CD14-positive monocyte (primary cell): ENCODE measurements around the gene ZBP1. TPM values are rescaled to one million over a fixed set of nuclear protein-coding genes. Genes with fewer than 3 reads are reported as not detected.

ENCODE experiments used
- DNase-seq, 3 donors: peaks; one replicate each; pipeline ENCODE4 v3.0.0-alpha.2; 2011 to 2022
- H2AFZ ChIP-seq: 2 replicates; pipeline ENCODE4 v1.6.0; 2012; ENCODE audit warnings: mild to moderate bottlenecking, low read depth, low read length, inconsistent platforms; ENCODE audit not compliant: insufficient read depth, poor library complexity, severe bottlenecking
- H3K27ac ChIP-seq, 2 donors: 1 replicate in 1 of 2; 2 replicates in 1 of 2; pipeline ENCODE4 v1.5.1; 2012 to 2013; ENCODE audit warnings: low read length in 2 of 2, control low read depth in 1 of 2, inconsistent platforms in 1 of 2, low read depth in 1 of 2, mild to moderate bottlenecking in 1 of 2
- H3K27me3 ChIP-seq, 2 donors: one replicate each; pipeline versions ENCODE4 v1.6.0 to v1.6.1; 2011 to 2013; ENCODE audit warnings: low read length in 2 of 2; ENCODE audit not compliant: control insufficient read depth in 2 of 2, insufficient read depth in 2 of 2
- H3K36me3 ChIP-seq, 2 donors: replicated peaks in 1 of 2; 1 replicate in 1 of 2; 2 replicates in 1 of 2; pipeline versions ENCODE4 v1.5.1 to v1.6.1; 2012 to 2013; ENCODE audit warnings: low read length in 2 of 2, control low read depth in 1 of 2, inconsistent platforms in 1 of 2, mild to moderate bottlenecking in 1 of 2; ENCODE audit not compliant: insufficient read depth in 2 of 2, control insufficient read depth in 1 of 2
- H3K4me1 ChIP-seq, 2 donors: 1 replicate in 1 of 2; 2 replicates in 1 of 2; pipeline versions ENCODE4 v1.5.1 to v1.6.1; 2012 to 2013; ENCODE audit warnings: low read length in 2 of 2, control low read depth in 1 of 2, inconsistent platforms in 1 of 2, mild to moderate bottlenecking in 1 of 2, moderate library complexity in 1 of 2; ENCODE audit not compliant: insufficient read depth in 2 of 2, control insufficient read depth in 1 of 2
- H3K4me2 ChIP-seq: replicated peaks from 2 replicates; pipeline ENCODE3; 2012; ENCODE audit warnings: low read length, moderate library complexity, mild to moderate bottlenecking; ENCODE audit not compliant: poor library complexity, severe bottlenecking; ENCODE audit errors: extremely low read depth
- H3K4me3 ChIP-seq, 3 experiments: fragments of 200-600 bp in 1 of 3; sonication (generic) in 1 of 3; replicated peaks in 1 of 3; 1 replicate in 2 of 3; 2 replicates in 1 of 3; pipeline ENCODE4 v1.5.1; 2011 to 2013; ENCODE audit warnings: low read length in 3 of 3, mild to moderate bottlenecking in 3 of 3, control low read depth in 2 of 3, low read depth in 2 of 3, inconsistent platforms in 1 of 3, moderate library complexity in 1 of 3
- H3K79me2 ChIP-seq: 2 replicates; pipeline ENCODE4 v1.6.0; 2012; ENCODE audit warnings: mild to moderate bottlenecking, control low read depth, inconsistent platforms, low read length, moderate library complexity; ENCODE audit not compliant: insufficient read depth
- H3K9ac ChIP-seq: 2 replicates; pipeline ENCODE4 v1.6.0; 2017; ENCODE audit warnings: low read length, mild to moderate bottlenecking; ENCODE audit not compliant: insufficient read depth, poor library complexity, severe bottlenecking
- H3K9me3 ChIP-seq, 2 donors: replicated peaks in 1 of 2; 1 replicate in 1 of 2; 2 replicates in 1 of 2; pipeline versions ENCODE4 v1.5.1 to v1.6.1; 2012 to 2013; ENCODE audit warnings: low read length in 2 of 2, control low read depth in 1 of 2; ENCODE audit not compliant: control insufficient read depth in 1 of 2, insufficient read depth in 1 of 2
- H4K20me1 ChIP-seq: 2 replicates; pipeline ENCODE4 v1.6.0; 2012; ENCODE audit warnings: mild to moderate bottlenecking, low read length, control low read depth, moderate library complexity; ENCODE audit not compliant: insufficient read depth
- H3K27ac Mint-ChIP-seq, 7 donors: one replicate each; pipeline ENCODE4 v1.8.0; 2020; ENCODE audit warnings: mild to moderate bottlenecking in 7 of 7, mixed read lengths in 7 of 7, moderate library complexity in 6 of 7, inconsistent platforms in 2 of 7
- H3K27me3 Mint-ChIP-seq, 3 donors: one replicate each; pipeline ENCODE4 v1.8.0; 2021 to 2022; ENCODE audit warnings: low read depth in 3 of 3, mild to moderate bottlenecking in 3 of 3, mixed read lengths in 3 of 3, moderate library complexity in 3 of 3, inconsistent platforms in 1 of 3
- H3K36me3 Mint-ChIP-seq, 2 donors: one replicate each; pipeline ENCODE4 v1.8.0; 2020; ENCODE audit warnings: mixed read lengths in 2 of 2, inconsistent platforms in 1 of 2, mild to moderate bottlenecking in 1 of 2
- H3K4me1 Mint-ChIP-seq: one replicate; pipeline ENCODE4 v1.8.0; 2020; ENCODE audit warnings: mild to moderate bottlenecking, mixed read lengths
- H3K4me3 Mint-ChIP-seq, 2 donors: one replicate each; pipeline ENCODE4 v1.8.0; 2020; ENCODE audit warnings: mild to moderate bottlenecking in 2 of 2, mixed read lengths in 2 of 2, moderate library complexity in 1 of 2
- H3K9me3 Mint-ChIP-seq, 7 donors: one replicate each; pipeline ENCODE4 v1.8.0; 2020 to 2022; ENCODE audit warnings: mixed read lengths in 7 of 7, mild to moderate bottlenecking in 6 of 7, moderate library complexity in 6 of 7, inconsistent platforms in 2 of 7
- CTCF ChIP-seq: fragments of 200-600 bp; IDR thresholded peaks from one replicate; pipeline ENCODE4 v1.8.0; 2022; ENCODE audit warnings: antibody characterized with exemption, mild to moderate bottlenecking
- WGBS: methylation state at CpG from one replicate; pipeline ENCODE4 v1.1.5; 2013; ENCODE audit warnings: missing lambda C conversion rate; ENCODE audit not compliant: insufficient coverage; 5-methylcytosine and 5-hydroxymethylcytosine counted together
- intact Hi-C, 2 donors: fragments of 100-400 bp; cut with micrococcal nuclease; formaldehyde crosslinking; loops; one replicate each; pipeline versions ENCODE4 v1.15.0 to v1.15.1; 2023
- polyA plus RNA-seq, 3 donors: library from polyadenylated mRNA; depleted of rRNA in 1 of 3; unstranded in 2 of 3; stranded (reverse) in 1 of 3; fragments of 300-500 nt in 2 of 3; fragments of >200 nt in 1 of 3; fragmentation: Illumina TruSeq in 2 of 3; gene quantifications; 1 replicate in 2 of 3; 2 replicates in 1 of 3; pipeline ENCODE4 v1.2.3, GENCODE V29; 2012 to 2021

Gene ZBP1
- polyA plus RNA-seq, 3 donors: 2.8 to 25.9 (median 3.0) TPM

GRCh38 chr20:57562541-57563465 lies 57.4 kb downstream of the ZBP1 start:
- no peaks in the 10 kb centered on the region for H3K9me3 ChIP-seq
- 95% methylated on average over 23 of the region's 35 CpGs for WGBS
- H4K20me1 ChIP-seq: no peaks in the 10 kb centered on the region
- Mint-ChIP-seq H3K36me3 (no peaks in the 10 kb centered on the region), H3K9me3 (no peaks in the 10 kb centered on the region), H3K4me3 (no peak overlapping the region), H3K27me3 (peaks cover 10 to 20% (median 11%) of the 10 kb centered on the region in 3 donors), H3K4me1 (no peaks in the 10 kb centered on the region), H3K27ac (no peak overlapping the region)
- H3K36me3 ChIP-seq: no peaks in the 10 kb centered on the region
- no peak for DNase-seq
- H3K4me1 ChIP-seq: no peaks in the 10 kb centered on the region
- no peak overlapping the region for H3K9ac ChIP-seq
- peaks cover 0 to 4% of the 10 kb centered on the region in 2 donors for H3K27me3 ChIP-seq
- intact Hi-C loops: no loop called here
- H2AFZ ChIP-seq: no peak overlapping the region
- no peak overlapping the region for H3K4me2 ChIP-seq
- no peak for TF ChIP-seq CTCF
- H3K79me2 ChIP-seq: no peaks in the 10 kb centered on the region
- no peak overlapping the region for H3K4me3 ChIP-seq
- no peak overlapping the region for H3K27ac ChIP-seq

GRCh38 chr20:57561356-57562279 lies 58.6 kb downstream of the ZBP1 start:
- Histone ChIP-seq H3K79me2 (no peaks in the 10 kb centered on the region), H3K9ac (no peak overlapping the region), H3K9me3 (no peaks in the 10 kb centered on the region), H3K36me3 (no peaks in the 10 kb centered on the region), H3K4me2 (no peak overlapping the region), H3K4me1 (no peaks in the 10 kb centered on the region), H3K4me3 (no peak overlapping the region), H4K20me1 (no peaks in the 10 kb centered on the region), H3K27ac (no peak overlapping the region), H3K27me3 (peaks cover 0 to 4% of the 10 kb centered on the region in 2 donors), H2AFZ (no peak overlapping the region)
- no peak for TF ChIP-seq CTCF
- Mint-ChIP-seq H3K4me3 (no peak overlapping the region), H3K9me3 (no peaks in the 10 kb centered on the region), H3K27me3 (peaks cover 7 to 18% (median 13%) of the 10 kb centered on the region in 3 donors), H3K4me1 (no peaks in the 10 kb centered on the region), H3K36me3 (no peaks in the 10 kb centered on the region), H3K27ac (peak overlapping the region in 1 of 7 donors; percentile 67)
- intact Hi-C loops: no loop called here
- WGBS: 82% methylated on average over 14 of the region's 24 CpGs
- no peak for DNase-seq
